Measurements from ENCODE around the gene MKI67. TPM values are rescaled to one million over a fixed set of nuclear protein-coding genes. Genes with fewer than 3 reads are reported as not detected.

The MKI67 gene, protein sequence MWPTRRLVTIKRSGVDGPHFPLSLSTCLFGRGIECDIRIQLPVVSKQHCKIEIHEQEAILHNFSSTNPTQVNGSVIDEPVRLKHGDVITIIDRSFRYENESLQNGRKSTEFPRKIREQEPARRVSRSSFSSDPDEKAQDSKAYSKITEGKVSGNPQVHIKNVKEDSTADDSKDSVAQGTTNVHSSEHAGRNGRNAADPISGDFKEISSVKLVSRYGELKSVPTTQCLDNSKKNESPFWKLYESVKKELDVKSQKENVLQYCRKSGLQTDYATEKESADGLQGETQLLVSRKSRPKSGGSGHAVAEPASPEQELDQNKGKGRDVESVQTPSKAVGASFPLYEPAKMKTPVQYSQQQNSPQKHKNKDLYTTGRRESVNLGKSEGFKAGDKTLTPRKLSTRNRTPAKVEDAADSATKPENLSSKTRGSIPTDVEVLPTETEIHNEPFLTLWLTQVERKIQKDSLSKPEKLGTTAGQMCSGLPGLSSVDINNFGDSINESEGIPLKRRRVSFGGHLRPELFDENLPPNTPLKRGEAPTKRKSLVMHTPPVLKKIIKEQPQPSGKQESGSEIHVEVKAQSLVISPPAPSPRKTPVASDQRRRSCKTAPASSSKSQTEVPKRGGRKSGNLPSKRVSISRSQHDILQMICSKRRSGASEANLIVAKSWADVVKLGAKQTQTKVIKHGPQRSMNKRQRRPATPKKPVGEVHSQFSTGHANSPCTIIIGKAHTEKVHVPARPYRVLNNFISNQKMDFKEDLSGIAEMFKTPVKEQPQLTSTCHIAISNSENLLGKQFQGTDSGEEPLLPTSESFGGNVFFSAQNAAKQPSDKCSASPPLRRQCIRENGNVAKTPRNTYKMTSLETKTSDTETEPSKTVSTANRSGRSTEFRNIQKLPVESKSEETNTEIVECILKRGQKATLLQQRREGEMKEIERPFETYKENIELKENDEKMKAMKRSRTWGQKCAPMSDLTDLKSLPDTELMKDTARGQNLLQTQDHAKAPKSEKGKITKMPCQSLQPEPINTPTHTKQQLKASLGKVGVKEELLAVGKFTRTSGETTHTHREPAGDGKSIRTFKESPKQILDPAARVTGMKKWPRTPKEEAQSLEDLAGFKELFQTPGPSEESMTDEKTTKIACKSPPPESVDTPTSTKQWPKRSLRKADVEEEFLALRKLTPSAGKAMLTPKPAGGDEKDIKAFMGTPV (N-terminal part only)
- 0.58 and 0.60 TPM in 2 replicates for total RNA-seq

GRCh38 chr10:128125944-128126764, at the start of gene MKI67:
Gene MKI67 (minus strand): TSS chr10:128126423. CDS start chr10:128125667, 756 bp downstream.

Other genes starting within 250 kb of the MKI67 start
- gene CLRN3, start 233.5 kb downstream of the MKI67 start, total RNA-seq = not detected in 2 replicates
- 0.43 and 1.1 TPM in 2 replicates for gene PTPRE, start 219.3 kb downstream of the MKI67 start, total RNA-seq